ENCODE measurements around the gene RIMS4.
A peak's percentile ranks its signal among the peaks of the same experiment; 100 is the strongest.
"Not testable (repeated sequence)": the region's sequence is repeated elsewhere in the genome, so short reads cannot be mapped to it uniquely, and the experiment has no call there.

The RIMS4 gene

GRCh38 chr20:44790638-44791393, 19.5 kb downstream of the RIMS4 start:
- DNase-seq, result no peak

- no peak for DNase-seq
Measured at GRCh38 chr20:44788706-44789456, 21.5 kb downstream of the RIMS4 start.

GRCh38 chr20:44787299-44787698, 23.0 kb downstream of the RIMS4 start:
- no peak for DNase-seq

- DNase-seq, result peak; percentile 27
Measured at GRCh38 chr20:44785768-44786167, 24.6 kb downstream of the RIMS4 start.

GRCh38 chr20:44784688-44785087, 25.7 kb downstream of the RIMS4 start:
- no peak for DNase-seq

- DNase-seq, result no peak
Measured at GRCh38 chr20:44781791-44782190, 28.6 kb downstream of the RIMS4 start.

GRCh38 chr20:44781118-44781517, 29.2 kb downstream of the RIMS4 start:
- DNase-seq, result no peak

- DNase-seq, result no peak
Measured at GRCh38 chr20:44780226-44780625, 30.1 kb downstream of the RIMS4 start.

- no peak for DNase-seq
Measured at GRCh38 chr20:44776980-44777379, 33.4 kb downstream of the RIMS4 start.

GRCh38 chr20:44773070-44773829, 37.1 kb downstream of the RIMS4 start:
- no peak for DNase-seq

GRCh38 chr20:44772636-44773035, 37.7 kb downstream of the RIMS4 start:
- DNase-seq, result no peak

- DNase-seq, result no peak
Measured at GRCh38 chr20:44771172-44771535, 39.2 kb downstream of the RIMS4 start.

- DNase-seq, result no peak
Measured at GRCh38 chr20:44770484-44771171, 39.7 kb downstream of the RIMS4 start.

GRCh38 chr20:44769481-44769863, 40.9 kb downstream of the RIMS4 start:
- DNase-seq, result no peak

GRCh38 chr20:44768854-44769480, 41.4 kb downstream of the RIMS4 start:
- no peak for DNase-seq

- DNase-seq, result no peak
Measured at GRCh38 chr20:44768256-44768655, 42.1 kb downstream of the RIMS4 start.

GRCh38 chr20:44765701-44766347, 44.5 kb downstream of the RIMS4 start:
- no peak for DNase-seq

- DNase-seq, result no peak
Measured at GRCh38 chr20:44765091-44765490, 45.3 kb downstream of the RIMS4 start.

- DNase-seq, result not testable (repeated sequence)
Measured at GRCh38 chr20:44763798-44764197, 46.5 kb downstream of the RIMS4 start.

- DNase-seq, result peak; percentile 67
Measured at GRCh38 chr20:44762466-44763140, 47.7 kb downstream of the RIMS4 start.

- DNase-seq, result no peak
Measured at GRCh38 chr20:44761423-44761822, 48.9 kb downstream of the RIMS4 start.
